PC-3 (cell line): Measurements from ENCODE around the gene NDUFB10.

Experiments
- EZH2 ChIP-seq: fragments of 300-600 bp; sonication (generic); IDR thresholded peaks from one replicate; pipeline ENCODE4 v1.6.1; 2017; ENCODE audit warnings: antibody characterized with exemption, mild to moderate bottlenecking, low read length; ENCODE audit not compliant: unreplicated experiment
- TF ChIP-seq, protein P1 (sequence below): fragments of 300-600 bp; sonication (generic); conservative IDR thresholded peaks from 2 replicates; pipeline ENCODE4 v1.5.1; 2017; ENCODE audit warnings: antibody characterized with exemption, low read depth, mild to moderate bottlenecking, low read length

DNA sequence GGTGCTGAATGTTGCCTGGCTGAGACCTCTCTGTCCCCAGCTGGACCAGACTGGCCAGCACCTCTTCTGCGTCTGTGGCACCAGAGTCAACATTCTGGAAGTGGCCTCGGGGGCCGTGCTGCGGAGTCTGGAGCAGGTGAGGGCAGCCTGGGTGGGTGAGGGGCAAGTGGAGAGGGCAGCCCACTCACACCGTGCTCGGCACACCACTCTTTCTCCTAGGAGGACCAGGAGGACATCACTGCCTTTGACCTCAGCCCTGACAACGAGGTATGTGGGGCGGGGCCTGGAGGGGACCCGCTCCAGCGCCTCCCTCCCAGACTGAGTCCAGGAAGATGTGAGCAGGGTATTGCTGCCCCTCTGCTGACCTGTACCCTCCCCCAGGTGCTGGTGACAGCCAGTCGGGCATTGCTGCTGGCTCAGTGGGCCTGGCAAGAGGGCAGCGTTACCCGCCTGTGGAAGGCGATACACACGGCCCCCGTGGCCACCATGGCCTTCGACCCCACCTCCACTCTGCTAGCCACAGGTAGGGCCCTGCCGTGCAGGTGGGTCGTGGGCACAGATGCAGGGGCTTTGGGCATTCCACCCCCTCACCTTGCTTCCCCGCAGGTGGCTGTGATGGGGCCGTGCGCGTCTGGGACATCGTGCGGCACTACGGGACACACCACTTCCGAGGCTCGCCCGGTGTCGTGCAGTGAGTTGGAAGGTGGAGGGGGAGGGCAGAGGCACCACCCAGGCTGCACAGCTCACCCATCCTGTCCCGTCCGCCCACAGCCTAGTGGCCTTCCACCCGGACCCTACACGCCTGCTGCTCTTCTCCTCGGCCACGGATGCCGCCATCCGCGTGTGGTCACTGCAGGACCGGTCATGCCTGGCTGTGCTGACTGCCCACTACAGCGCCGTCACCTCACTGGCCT is 15.1 kb downstream of the NDUFB10 start:
- TF ChIP-seq, protein P1, sequence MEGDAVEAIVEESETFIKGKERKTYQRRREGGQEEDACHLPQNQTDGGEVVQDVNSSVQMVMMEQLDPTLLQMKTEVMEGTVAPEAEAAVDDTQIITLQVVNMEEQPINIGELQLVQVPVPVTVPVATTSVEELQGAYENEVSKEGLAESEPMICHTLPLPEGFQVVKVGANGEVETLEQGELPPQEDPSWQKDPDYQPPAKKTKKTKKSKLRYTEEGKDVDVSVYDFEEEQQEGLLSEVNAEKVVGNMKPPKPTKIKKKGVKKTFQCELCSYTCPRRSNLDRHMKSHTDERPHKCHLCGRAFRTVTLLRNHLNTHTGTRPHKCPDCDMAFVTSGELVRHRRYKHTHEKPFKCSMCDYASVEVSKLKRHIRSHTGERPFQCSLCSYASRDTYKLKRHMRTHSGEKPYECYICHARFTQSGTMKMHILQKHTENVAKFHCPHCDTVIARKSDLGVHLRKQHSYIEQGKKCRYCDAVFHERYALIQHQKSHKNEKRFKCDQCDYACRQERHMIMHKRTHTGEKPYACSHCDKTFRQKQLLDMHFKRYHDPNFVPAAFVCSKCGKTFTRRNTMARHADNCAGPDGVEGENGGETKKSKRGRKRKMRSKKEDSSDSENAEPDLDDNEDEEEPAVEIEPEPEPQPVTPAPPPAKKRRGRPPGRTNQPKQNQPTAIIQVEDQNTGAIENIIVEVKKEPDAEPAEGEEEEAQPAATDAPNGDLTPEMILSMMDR: no peak
- TF ChIP-seq EZH2: no peak
